Heart left ventricle (tissue), 16 donors: Measurements from ENCODE around the gene FOXE3. TPM values are rescaled to one million over a fixed set of nuclear protein-coding genes. Genes with fewer than 3 reads are reported as not detected.

Experiments used
- ATAC-seq, 4 donors: fragments of 200-7000 bp; cut with Tn5 transposase; one replicate each; pipeline ENCODE4 v1.9.1; 2020 to 2022; ENCODE audit warnings: moderate library complexity in 4 of 4, mild to moderate bottlenecking in 3 of 4, moderate number of reproducible peaks in 1 of 4
- DNase-seq, 5 donors: peaks; one replicate each; pipeline ENCODE4 v3.0.0-alpha.2; 2020
- H3K27ac ChIP-seq, 12 donors: fragments of 200-600 bp; sonication (generic) in 4 of 12; one replicate each; pipeline versions ENCODE4 v1.5.0 to v1.8.0; 2016 to 2022; ENCODE audit warnings: mild to moderate bottlenecking in 2 of 12
- H3K27me3 ChIP-seq, 9 donors: fragments of 200-600 bp; sonication (generic) in 2 of 9; one replicate each; pipeline versions ENCODE4 v1.5.1 to v1.8.0; 2016 to 2022; ENCODE audit warnings: mild to moderate bottlenecking in 3 of 9
- H3K36me3 ChIP-seq, 9 donors: fragments of 200-600 bp; sonication (generic) in 2 of 9; one replicate each; pipeline versions ENCODE4 v1.5.0 to v1.8.0; 2018 to 2022; ENCODE audit warnings: mild to moderate bottlenecking in 2 of 9
- H3K4me1 ChIP-seq, 12 donors: fragments of 200-600 bp; sonication (generic) in 4 of 12; one replicate each; pipeline versions ENCODE4 v1.5.0 to v1.8.0; 2016 to 2022; ENCODE audit warnings: mild to moderate bottlenecking in 3 of 12
- H3K4me3 ChIP-seq, 12 donors: fragments of 200-600 bp; sonication (generic) in 4 of 12; one replicate each; pipeline versions ENCODE4 v1.5.0 to v1.8.0; 2017 to 2022; ENCODE audit warnings: mild to moderate bottlenecking in 9 of 12, moderate library complexity in 4 of 12
- H3K9me3 ChIP-seq, 12 donors: fragments of 200-600 bp; sonication (generic) in 4 of 12; one replicate each; pipeline versions ENCODE4 v1.5.0 to v1.8.0; 2016 to 2022; ENCODE audit warnings: mild to moderate bottlenecking in 1 of 12
- POLR2A ChIP-seq, 2 donors: fragments of 450-650 bp; IDR thresholded peaks; one replicate each; pipeline ENCODE4 v1.6.1; 2017; ENCODE audit warnings: antibody characterized with exemption in 2 of 2, mild to moderate bottlenecking in 2 of 2, moderate library complexity in 2 of 2
- WGBS, 4 donors: extraction: QIAGEN DNeasy Blood & Tissue Kit in 2 of 4; methylation state at CpG; one replicate each; pipeline versions ENCODE4 v1.1.5 to v1.1.7; 2013 to 2018; 5-methylcytosine and 5-hydroxymethylcytosine counted together
- intact Hi-C, 10 donors: fragments of 100-400 bp; cut with DNase I; formaldehyde crosslinking; loops; one replicate each; pipeline versions ENCODE4 v1.11.1 to v1.14.2; 2022
- polyA plus RNA-seq, 2 donors: library from polyadenylated mRNA; stranded (reverse); fragments of 200-250 nt; gene quantifications; one replicate each; pipeline ENCODE4 v1.2.3, GENCODE V29; 2013
- total RNA-seq, 9 donors: library from RNA; depleted of rRNA in 2 of 9; stranded (reverse); fragments of >200 nt in 2 of 9; fragmentation: NEBNext Ultra II Directional in 3 of 9; extraction: Animal tissue kit (Norgen Biotek cat#: 25700) in 3 of 9; gene quantifications; one replicate each; pipeline versions ENCODE4 v1.1.0 to v1.2.4, GENCODE V29; 2016 to 2023
- TF ChIP-seq, protein P1 (sequence below), 12 donors: fragments of 200-600 bp; sonication (generic) in 4 of 12; IDR thresholded peaks; one replicate each; pipeline versions ENCODE4 v1.5.0 to v1.8.0; 2018 to 2022; ENCODE audit warnings: antibody characterized with exemption in 12 of 12, mild to moderate bottlenecking in 5 of 12
- donor health status: ischemic (EF 13 %, LVEDD 7.1; RV severe dilation, severe dysfunction).
- donor health status: healthy with polysubstance abuse.
- donor health status: DM: no; HTN: yes; CAD: no.
- donor health status: DM: no; HTN: no; CAD: no.
- donor health status: ischemic (EF 25% LVEDD 6.9; RV normal size, moderate dysfunction).
- donor health status: ischemic (EF 25% LVEDD 5.7; RV mildly dilated, moderate dysfunction).
- donor health status: healthy.
- donor health status: DM: yes; HTN: yes; CAD: no.
- donor health status: ischemic (EF 35%, LVEDD 5.7; RV mildly dilated, moderate dysfunction).
- donor health status: nonischemic (EF 11% LVEDD 7.7; RV severe dilation, severe dysfunction).
- donor health status: DM: yes; HTN: yes; CAD: no.
- donor health status: PGD.
- donor health status: ischemic (EF 29% LVEDD 5.4; RV normal size, mild dysfunction).
- donor health status: nonischemic (EF 23%, LVEDD 6.1; RV moderate dilation, normal function).

Gene FOXE3
- total and polyA plus RNA-seq, 11 donors = not detected

DNA sequence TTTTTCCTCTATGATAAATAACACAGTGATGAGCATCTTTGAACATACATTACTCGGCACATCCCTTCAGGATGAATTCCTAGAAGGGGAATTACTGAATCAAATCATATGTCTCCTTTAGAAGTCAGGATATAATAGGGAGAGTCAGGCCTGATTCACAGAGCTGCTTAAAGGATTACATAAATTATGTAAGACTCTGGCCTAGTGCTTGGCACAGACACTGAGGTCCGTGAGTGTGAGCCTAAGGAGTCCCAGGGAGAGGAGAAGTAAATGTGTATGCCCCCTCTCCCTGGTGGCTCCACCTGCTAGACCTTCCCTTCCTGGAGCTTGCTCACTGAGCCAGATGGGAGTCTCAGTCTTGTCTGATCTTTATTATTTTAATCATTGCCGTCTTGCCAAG, 8.6 kb upstream of the FOXE3 start:
- Histone ChIP-seq H3K9me3 (no peaks in the 10 kb centered on the region), H3K4me3 (no peak overlapping the region), H3K27me3 (peaks cover 0 to 26% (median 0%) of the 10 kb centered on the region in 9 donors), H3K4me1 (peaks cover 0 to 6% (median 0%) of the 10 kb centered on the region in 12 donors), H3K27ac (no peak overlapping the region), H3K36me3 (no peaks in the 10 kb centered on the region)
- intact Hi-C loops = no loop called here
- TF ChIP-seq POLR2A (IDR thresholded peaks at IDR 0.05) = no peak
- TF ChIP-seq, protein P1, sequence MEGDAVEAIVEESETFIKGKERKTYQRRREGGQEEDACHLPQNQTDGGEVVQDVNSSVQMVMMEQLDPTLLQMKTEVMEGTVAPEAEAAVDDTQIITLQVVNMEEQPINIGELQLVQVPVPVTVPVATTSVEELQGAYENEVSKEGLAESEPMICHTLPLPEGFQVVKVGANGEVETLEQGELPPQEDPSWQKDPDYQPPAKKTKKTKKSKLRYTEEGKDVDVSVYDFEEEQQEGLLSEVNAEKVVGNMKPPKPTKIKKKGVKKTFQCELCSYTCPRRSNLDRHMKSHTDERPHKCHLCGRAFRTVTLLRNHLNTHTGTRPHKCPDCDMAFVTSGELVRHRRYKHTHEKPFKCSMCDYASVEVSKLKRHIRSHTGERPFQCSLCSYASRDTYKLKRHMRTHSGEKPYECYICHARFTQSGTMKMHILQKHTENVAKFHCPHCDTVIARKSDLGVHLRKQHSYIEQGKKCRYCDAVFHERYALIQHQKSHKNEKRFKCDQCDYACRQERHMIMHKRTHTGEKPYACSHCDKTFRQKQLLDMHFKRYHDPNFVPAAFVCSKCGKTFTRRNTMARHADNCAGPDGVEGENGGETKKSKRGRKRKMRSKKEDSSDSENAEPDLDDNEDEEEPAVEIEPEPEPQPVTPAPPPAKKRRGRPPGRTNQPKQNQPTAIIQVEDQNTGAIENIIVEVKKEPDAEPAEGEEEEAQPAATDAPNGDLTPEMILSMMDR (IDR thresholded peaks at IDR 0.05) = no peak
- DNase-seq = no peak
- no peak for ATAC-seq
- 85 to 93% (median 91%) methylated on average over 3 of the region's 3 CpGs for WGBS, 4 donors

- intact Hi-C loops = no loop called here
- WGBS, 4 donors = 37 to 59% (median 49%) methylated on average over 10 to 12 of the region's 12 CpGs
- DNase-seq = no peak
Observed at GRCh38 chr1:47409311-47410067, 6.6 kb upstream of the FOXE3 start.

GRCh38 chr1:47410068-47410455, 6.0 kb upstream of the FOXE3 start:
- ATAC-seq (no peak), DNase-seq (no peak)
- Histone ChIP-seq H3K9me3 (no peaks in the 10 kb centered on the region), H3K36me3 (no peaks in the 10 kb centered on the region), H3K27ac (no peak overlapping the region), H3K27me3 (peaks cover 2 to 16% (median 5%) of the 10 kb centered on the region in 9 donors), H3K4me1 (peaks cover 0 to 6% (median 0%) of the 10 kb centered on the region in 12 donors), H3K4me3 (no peak overlapping the region)
- 66 to 73% (median 68%) methylated on average over 3 of the region's 3 CpGs for whole genome bisulfite sequencing, 4 donors
- TF ChIP-seq, protein P1 (IDR thresholded peaks at IDR 0.05) = no peak
- TF ChIP-seq POLR2A (IDR thresholded peaks at IDR 0.05) = no peak
- intact Hi-C loops = no loop called here

More at GRCh38 chr1:47409311-47410067, 6.6 kb upstream of the FOXE3 start:
- H3K36me3 ChIP-seq = no peaks in the 10 kb centered on the region
- H3K27ac ChIP-seq = no peak overlapping the region
- H3K4me3 ChIP-seq = no peak overlapping the region
- peaks cover 0 to 6% (median 0%) of the 10 kb centered on the region in 12 donors for H3K4me1 ChIP-seq
- no peaks in the 10 kb centered on the region for H3K9me3 ChIP-seq
- peak in 3 of 4 donors; percentile 22 to 62 (median 49) for ATAC-seq
- peaks cover 0 to 11% (median 2%) of the 10 kb centered on the region in 9 donors for H3K27me3 ChIP-seq
- no peak for TF ChIP-seq POLR2A (IDR thresholded peaks at IDR 0.05)
- TF ChIP-seq, protein P1 (IDR thresholded peaks at IDR 0.05) = no peak

DNA sequence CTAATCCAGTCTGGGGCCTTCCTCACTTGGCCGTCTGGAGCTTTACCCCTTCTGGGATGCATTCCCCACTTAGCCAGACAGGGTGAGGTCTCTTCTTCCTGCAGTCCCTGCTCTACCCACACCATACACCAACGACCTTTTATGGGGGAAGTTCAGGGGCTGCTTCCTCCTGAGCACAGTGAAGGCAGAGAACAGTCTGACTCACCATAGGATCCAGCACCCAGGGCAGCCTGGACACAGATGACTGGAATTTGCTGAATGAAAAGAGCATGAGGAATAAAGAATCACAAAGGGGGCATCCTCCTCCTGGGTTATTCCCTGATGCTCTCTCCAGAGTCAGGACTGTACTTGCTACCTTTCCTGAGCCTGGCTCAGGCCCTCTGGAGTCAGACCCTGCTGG, 4.6 kb upstream of the FOXE3 start:
- no peak overlapping the region for H3K4me3 ChIP-seq
- no peaks in the 10 kb centered on the region for H3K36me3 ChIP-seq
- intact Hi-C loops = no loop called here
- H3K4me1 ChIP-seq = peaks cover 0 to 6% (median 0%) of the 10 kb centered on the region in 12 donors
- no peak for TF ChIP-seq POLR2A (IDR thresholded peaks at IDR 0.05)
- TF ChIP-seq, protein P1 (IDR thresholded peaks at IDR 0.05) = no peak
- DNase-seq (no peak), ATAC-seq (no peak)
- H3K27me3 ChIP-seq = peaks cover 2 to 27% (median 15%) of the 10 kb centered on the region in 9 donors
- H3K9me3 ChIP-seq = no peaks in the 10 kb centered on the region
- WGBS, 4 donors = 50 to 78% (median 55%) methylated on average over 2 of the region's 2 CpGs
- H3K27ac ChIP-seq = no peak overlapping the region
